GM12878 (cell line): ENCODE results near the gene OXER1. TPM values are rescaled to one million over a fixed set of nuclear protein-coding genes. Genes with fewer than 3 reads are reported as not detected.
A peak's percentile ranks its signal among the peaks of the same experiment; 100 is the strongest.

ENCODE experiments used
- ATAC-seq: fragments of 200-7000 bp; cut with Tn5 transposase; 3 replicates; pipeline ENCODE4 v1.9.1; 2020; ENCODE audit warnings: mild to moderate bottlenecking, moderate library complexity
- BruUV-seq: library from RNA; stranded (reverse); fragments of 400-500 nt; replicated peaks from 2 replicates; lab custom pipeline; 2021; lab: Mats Ljungman, UMichigan
- CTCF ChIA-PET: fragments of 300-600 bp; sonication (Branson Sonifier 250); formaldehyde crosslinking; extraction: SDS; loops from one replicate; lab custom pipeline; 2021; ENCODE audit warnings: inconsistent platforms; lab: Yijun Ruan, JAX
- POLR2A ChIA-PET: fragments of 350-600 bp; formaldehyde crosslinking; extraction: SDS; loops from one replicate; lab custom pipeline; 2021; ENCODE audit warnings: inconsistent platforms; lab: Charles Lee
- RAD21 ChIA-PET: fragments of 300-600 bp; sonication (Branson Sonifier 250); formaldehyde crosslinking; loops from one replicate; lab custom pipeline; 2023; ENCODE audit warnings: antibody characterized with exemption; ENCODE audit not compliant: unreplicated experiment; lab: Charles Lee
- SMC1A ChIA-PET: fragments of 300-600 bp; sonication (Branson Sonifier 250); formaldehyde crosslinking; loops from one replicate; lab custom pipeline; 2023; ENCODE audit not compliant: unreplicated experiment, uncharacterized antibody; lab: Charles Lee
- DNase-seq: peaks from one replicate; pipeline ENCODE4 v3.0.0-alpha.2; 2011; ENCODE audit warnings: low read depth, low spot score
- FAIRE-seq: peaks from 3 replicates; lab custom pipeline; 2011; peaks lifted over from hg19 to GRCh38; lab: Jason Lieb, UNC
- H2AFZ ChIP-seq: 2 replicates; pipeline ENCODE4 v1.6.0; 2011; ENCODE audit warnings: low read depth, low read length, control low read depth; ENCODE audit not compliant: control insufficient read depth
- H3K27ac ChIP-seq: 2 replicates; pipeline ENCODE4 v1.5.1; 2011; ENCODE audit warnings: control low read depth; ENCODE audit not compliant: control insufficient read depth, insufficient read depth
- H3K27me3 ChIP-seq, 2 experiments: replicated peaks in 1 of 2; 2 replicates each; pipeline versions ENCODE4 v1.6.0 to v1.6.1; 2011; ENCODE audit warnings: low read length in 1 of 2; ENCODE audit not compliant: control insufficient read depth in 2 of 2, insufficient read depth in 2 of 2
- H3K36me3 ChIP-seq, 2 experiments: 2 replicates each; pipeline ENCODE4 v1.5.1; 2011; ENCODE audit warnings: low read length in 1 of 2; ENCODE audit not compliant: control insufficient read depth in 2 of 2, insufficient read depth in 2 of 2
- H3K4me1 ChIP-seq: 2 replicates; pipeline ENCODE4 v1.6.1; 2011; ENCODE audit warnings: mild to moderate bottlenecking, low read length, moderate library complexity, mixed read lengths; ENCODE audit not compliant: control insufficient read depth, insufficient read depth
- H3K4me2 ChIP-seq: 2 replicates; pipeline ENCODE4 v1.6.0; 2011; ENCODE audit warnings: control low read depth; ENCODE audit not compliant: control insufficient read depth, insufficient read depth
- H3K4me3 ChIP-seq: fragments of 200-600 bp; sonication (generic); 2 replicates; pipeline ENCODE4 v1.5.1; 2016
- H3K79me2 ChIP-seq: 2 replicates; pipeline ENCODE4 v1.6.0; 2011; ENCODE audit warnings: low read length; ENCODE audit not compliant: control insufficient read depth, insufficient read depth
- H3K9ac ChIP-seq: 2 replicates; pipeline ENCODE4 v1.8.0; 2011; ENCODE audit warnings: low read length, control low read depth, mixed read lengths; ENCODE audit not compliant: control insufficient read depth, insufficient read depth
- H3K9me3 ChIP-seq: replicated peaks from 3 replicates; pipeline ENCODE4 v1.5.1; 2011; ENCODE audit warnings: mild to moderate bottlenecking, low read length; ENCODE audit not compliant: control insufficient read depth, insufficient read depth
- H4K20me1 ChIP-seq: 2 replicates; pipeline ENCODE4 v1.6.0; 2011; ENCODE audit not compliant: control insufficient read depth, insufficient read depth
- CBFB ChIP-seq: IDR thresholded peaks from 2 replicates; pipeline ENCODE4 v1.6.1; 2016; ENCODE audit warnings: antibody characterized with exemption, low read depth
- NRF1 ChIP-seq: conservative IDR thresholded peaks from 2 replicates; pipeline ENCODE4 v1.6.1; 2011; ENCODE audit warnings: mild to moderate bottlenecking, low read depth, low read length, improper control_type of control experiment
- SRF ChIP-seq, 2 experiments: IDR thresholded peaks; 2 replicates each; pipeline ENCODE4 v1.6.1; 2011; ENCODE audit warnings: low read depth in 2 of 2, low read length in 2 of 2, mild to moderate bottlenecking in 1 of 2, moderate library complexity in 1 of 2
- WGBS: methylation state at CpG from one replicate; pipeline ENCODE4 v1.1.6; 2016; ENCODE audit warnings: low lambda C conversion rate; ENCODE audit not compliant: insufficient replicate concordance, insufficient coverage; ENCODE audit errors: missing lambda C conversion rate; 5-methylcytosine and 5-hydroxymethylcytosine counted together
- in situ Hi-C: fragments of 300-500 bp; cut with MboI; formaldehyde crosslinking; loops from 9 replicates; pipeline ENCODE4 v1.14.3; 2018; ENCODE audit warnings: mixed read lengths
- intact Hi-C: fragments of 100-400 bp; cut with micrococcal nuclease; formaldehyde crosslinking; loops from one replicate; pipeline ENCODE4 v1.14.2; 2022; ENCODE audit not compliant: unreplicated experiment
- polyA plus RNA-seq, 11 experiments: library from polyadenylated mRNA; depleted of rRNA in 4 of 11; unstranded in 6 of 11; stranded (reverse) in 5 of 11; fragments of >200 nt; fragmentation: Nextera tagmentation in 4 of 11; fragmentation: Illumina TruSeq in 1 of 11; extraction: Ambion mirVana in 4 of 11; extraction: Trizol in 1 of 11; gene quantifications; 1 replicate in 1 of 11; 2 replicates in 10 of 11; pipeline versions ENCODE4 v1.2.1 to v1.2.3, GENCODE V29; 2011 to 2016; ENCODE audit warnings: inconsistent platforms in 2 of 11, missing spikeins in 2 of 11, low read depth in 1 of 11
- total RNA-seq, 4 experiments: library from RNA; depleted of rRNA in 3 of 4; stranded (reverse); fragments of >200 nt in 3 of 4; fragmentation: Illumina TruSeq in 1 of 4; extraction: Trizol in 1 of 4; gene quantifications; 2 replicates each; pipeline versions ENCODE4 v1.2.1 to v1.2.3, GENCODE V29; 2013 to 2021
- TF ChIP-seq, protein P1 (sequence below): fragments of 450-650 bp; IDR thresholded peaks from 2 replicates; pipeline ENCODE4 v1.6.1; 2016; ENCODE audit warnings: mild to moderate bottlenecking
- TF ChIP-seq, protein P2 (sequence below): fragments of 450-650 bp; conservative IDR thresholded peaks from 2 replicates; pipeline ENCODE4 v1.6.1; 2017; ENCODE audit warnings: mild to moderate bottlenecking, moderate library complexity
- TF ChIP-seq, protein P3 (sequence below): IDR thresholded peaks from 2 replicates; pipeline ENCODE4 v1.6.1; 2012; ENCODE audit warnings: improper control_type of control experiment, low read depth, low read length; ENCODE audit not compliant: insufficient replicate concordance

Gene OXER1
- total and polyA plus RNA-seq, 10 of the 15 experiments (the other 5 are each of a cell fraction or from before 2014, with no cell fraction given), result 0.11 to 8.6 (median 3.3) TPM

DNA sequence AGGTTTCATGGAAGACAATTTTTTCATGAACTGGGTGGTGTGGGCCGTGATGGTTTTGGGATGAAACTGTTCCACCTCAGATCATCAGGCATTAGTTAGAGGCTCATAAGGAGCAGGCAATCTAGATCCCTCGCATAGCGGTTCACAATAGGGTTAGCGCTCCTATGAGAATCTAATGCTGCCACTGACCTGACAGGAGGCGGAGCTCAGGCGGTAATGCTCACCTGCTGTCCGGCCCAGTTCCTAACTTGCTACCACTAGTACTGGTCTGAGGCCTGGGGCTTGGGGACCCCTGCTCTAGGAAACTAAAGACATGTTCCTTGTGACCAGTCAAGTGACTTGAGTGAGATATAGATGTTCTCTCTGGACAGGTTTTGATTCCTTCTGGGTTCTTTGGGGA is 49.2 kb downstream of the OXER1 start:
- Histone ChIP-seq H4K20me1 (no peaks in the 10 kb centered on the region), H3K27ac (no peak overlapping the region), H3K4me3 (no peak overlapping the region), H3K79me2 (no peaks in the 10 kb centered on the region), H3K36me3 (no peaks in the 10 kb centered on the region), H3K4me2 (no peak overlapping the region), H3K9ac (no peak overlapping the region), H2AFZ (no peak overlapping the region), H3K9me3 (no peaks in the 10 kb centered on the region), H3K4me1 (no peaks in the 10 kb centered on the region), H3K27me3 (no peaks in the 10 kb centered on the region)
- DNase-seq, result no peak
- POLR2A ChIA-PET, result no interaction called here
- 100% methylated on average over 7 of the region's 7 CpGs for WGBS
- RAD21 ChIA-PET, result no interaction called here
- FAIRE-seq, result peak; percentile 13
- CTCF ChIA-PET, result no interaction called here
- SMC1A ChIA-PET, result no interaction called here
- intact Hi-C loops (no loop called here), in situ Hi-C loops (no loop called here)
- BruUV-seq, result no TSS peak
- TF ChIP-seq NRF1, result no peak
- TF ChIP-seq, protein P1, sequence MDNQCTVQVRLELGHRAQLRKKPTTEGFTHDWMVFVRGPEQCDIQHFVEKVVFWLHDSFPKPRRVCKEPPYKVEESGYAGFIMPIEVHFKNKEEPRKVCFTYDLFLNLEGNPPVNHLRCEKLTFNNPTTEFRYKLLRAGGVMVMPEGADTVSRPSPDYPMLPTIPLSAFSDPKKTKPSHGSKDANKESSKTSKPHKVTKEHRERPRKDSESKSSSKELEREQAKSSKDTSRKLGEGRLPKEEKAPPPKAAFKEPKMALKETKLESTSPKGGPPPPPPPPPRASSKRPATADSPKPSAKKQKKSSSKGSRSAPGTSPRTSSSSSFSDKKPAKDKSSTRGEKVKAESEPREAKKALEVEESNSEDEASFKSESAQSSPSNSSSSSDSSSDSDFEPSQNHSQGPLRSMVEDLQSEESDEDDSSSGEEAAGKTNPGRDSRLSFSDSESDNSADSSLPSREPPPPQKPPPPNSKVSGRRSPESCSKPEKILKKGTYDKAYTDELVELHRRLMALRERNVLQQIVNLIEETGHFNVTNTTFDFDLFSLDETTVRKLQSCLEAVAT, result no peak
- no peak for TF ChIP-seq CBFB
- TF ChIP-seq, protein P2, sequence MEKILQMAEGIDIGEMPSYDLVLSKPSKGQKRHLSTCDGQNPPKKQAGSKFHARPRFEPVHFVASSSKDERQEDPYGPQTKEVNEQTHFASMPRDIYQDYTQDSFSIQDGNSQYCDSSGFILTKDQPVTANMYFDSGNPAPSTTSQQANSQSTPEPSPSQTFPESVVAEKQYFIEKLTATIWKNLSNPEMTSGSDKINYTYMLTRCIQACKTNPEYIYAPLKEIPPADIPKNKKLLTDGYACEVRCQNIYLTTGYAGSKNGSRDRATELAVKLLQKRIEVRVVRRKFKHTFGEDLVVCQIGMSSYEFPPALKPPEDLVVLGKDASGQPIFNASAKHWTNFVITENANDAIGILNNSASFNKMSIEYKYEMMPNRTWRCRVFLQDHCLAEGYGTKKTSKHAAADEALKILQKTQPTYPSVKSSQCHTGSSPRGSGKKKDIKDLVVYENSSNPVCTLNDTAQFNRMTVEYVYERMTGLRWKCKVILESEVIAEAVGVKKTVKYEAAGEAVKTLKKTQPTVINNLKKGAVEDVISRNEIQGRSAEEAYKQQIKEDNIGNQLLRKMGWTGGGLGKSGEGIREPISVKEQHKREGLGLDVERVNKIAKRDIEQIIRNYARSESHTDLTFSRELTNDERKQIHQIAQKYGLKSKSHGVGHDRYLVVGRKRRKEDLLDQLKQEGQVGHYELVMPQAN, result no peak
- TF ChIP-seq, protein P3, sequence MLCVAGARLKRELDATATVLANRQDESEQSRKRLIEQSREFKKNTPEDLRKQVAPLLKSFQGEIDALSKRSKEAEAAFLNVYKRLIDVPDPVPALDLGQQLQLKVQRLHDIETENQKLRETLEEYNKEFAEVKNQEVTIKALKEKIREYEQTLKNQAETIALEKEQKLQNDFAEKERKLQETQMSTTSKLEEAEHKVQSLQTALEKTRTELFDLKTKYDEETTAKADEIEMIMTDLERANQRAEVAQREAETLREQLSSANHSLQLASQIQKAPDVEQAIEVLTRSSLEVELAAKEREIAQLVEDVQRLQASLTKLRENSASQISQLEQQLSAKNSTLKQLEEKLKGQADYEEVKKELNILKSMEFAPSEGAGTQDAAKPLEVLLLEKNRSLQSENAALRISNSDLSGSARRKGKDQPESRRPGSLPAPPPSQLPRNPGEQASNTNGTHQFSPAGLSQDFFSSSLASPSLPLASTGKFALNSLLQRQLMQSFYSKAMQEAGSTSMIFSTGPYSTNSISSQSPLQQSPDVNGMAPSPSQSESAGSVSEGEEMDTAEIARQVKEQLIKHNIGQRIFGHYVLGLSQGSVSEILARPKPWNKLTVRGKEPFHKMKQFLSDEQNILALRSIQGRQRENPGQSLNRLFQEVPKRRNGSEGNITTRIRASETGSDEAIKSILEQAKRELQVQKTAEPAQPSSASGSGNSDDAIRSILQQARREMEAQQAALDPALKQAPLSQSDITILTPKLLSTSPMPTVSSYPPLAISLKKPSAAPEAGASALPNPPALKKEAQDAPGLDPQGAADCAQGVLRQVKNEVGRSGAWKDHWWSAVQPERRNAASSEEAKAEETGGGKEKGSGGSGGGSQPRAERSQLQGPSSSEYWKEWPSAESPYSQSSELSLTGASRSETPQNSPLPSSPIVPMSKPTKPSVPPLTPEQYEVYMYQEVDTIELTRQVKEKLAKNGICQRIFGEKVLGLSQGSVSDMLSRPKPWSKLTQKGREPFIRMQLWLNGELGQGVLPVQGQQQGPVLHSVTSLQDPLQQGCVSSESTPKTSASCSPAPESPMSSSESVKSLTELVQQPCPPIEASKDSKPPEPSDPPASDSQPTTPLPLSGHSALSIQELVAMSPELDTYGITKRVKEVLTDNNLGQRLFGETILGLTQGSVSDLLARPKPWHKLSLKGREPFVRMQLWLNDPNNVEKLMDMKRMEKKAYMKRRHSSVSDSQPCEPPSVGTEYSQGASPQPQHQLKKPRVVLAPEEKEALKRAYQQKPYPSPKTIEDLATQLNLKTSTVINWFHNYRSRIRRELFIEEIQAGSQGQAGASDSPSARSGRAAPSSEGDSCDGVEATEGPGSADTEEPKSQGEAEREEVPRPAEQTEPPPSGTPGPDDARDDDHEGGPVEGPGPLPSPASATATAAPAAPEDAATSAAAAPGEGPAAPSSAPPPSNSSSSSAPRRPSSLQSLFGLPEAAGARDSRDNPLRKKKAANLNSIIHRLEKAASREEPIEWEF, result no peak
- no peak for TF ChIP-seq SRF (IDR thresholded peaks at IDR 0.05; ENCODE audit: low read depth in 2 of 2, low read length in 2 of 2)
- ATAC-seq, result no peak; the same call in 2 of the 3 replicates
